Keratinocyte (primary cell): ENCODE data around the gene HNRNPA2B1. TPM values are rescaled to one million over a fixed set of nuclear protein-coding genes. Genes with fewer than 3 reads are reported as not detected.

Source experiments
- DNase-seq: peaks from one replicate; pipeline ENCODE4 v3.0.0-alpha.2; 2011; ENCODE audit warnings: low read depth, missing footprints, low spot score
- FAIRE-seq: peaks from 2 replicates; lab custom pipeline; 2011; peaks lifted over from hg19 to GRCh38; lab: Jason Lieb, UNC
- H2AFZ ChIP-seq: 2 replicates; pipeline ENCODE4 v1.6.0; 2012; ENCODE audit warnings: low read length, control low read depth, inconsistent platforms; ENCODE audit not compliant: control insufficient read depth
- H3K27ac ChIP-seq: 2 replicates; pipeline ENCODE4 v1.5.1; 2011; ENCODE audit warnings: low read length; ENCODE audit not compliant: control insufficient read depth, insufficient read depth
- H3K27me3 ChIP-seq: 3 replicates; pipeline ENCODE4 v1.6.0; 2011; ENCODE audit warnings: low read length; ENCODE audit not compliant: control insufficient read depth, insufficient read depth; ENCODE audit errors: extremely low read depth
- H3K36me3 ChIP-seq, 2 experiments: 2 replicates in 1 of 2; 3 replicates in 1 of 2; pipeline ENCODE4 v1.5.1; 2011; ENCODE audit warnings: low read length in 2 of 2, mild to moderate bottlenecking in 1 of 2; ENCODE audit not compliant: control insufficient read depth in 2 of 2, insufficient read depth in 2 of 2; ENCODE audit errors: extremely low read depth in 1 of 2
- H3K4me1 ChIP-seq: 3 replicates; pipeline ENCODE4 v1.5.1; 2011; ENCODE audit warnings: low read length; ENCODE audit not compliant: control insufficient read depth, insufficient read depth; ENCODE audit errors: extremely low read depth
- H3K4me2 ChIP-seq: 3 replicates; pipeline ENCODE4 v1.6.0; 2011; ENCODE audit warnings: low read depth, low read length; ENCODE audit not compliant: control insufficient read depth, insufficient read depth; ENCODE audit errors: extremely low read depth
- H3K4me3 ChIP-seq, 3 experiments: fragments of 200-600 bp in 1 of 3; sonication (generic) in 1 of 3; 2 replicates in 2 of 3; 3 replicates in 1 of 3; pipeline ENCODE4 v1.5.1; 2011 to 2016; ENCODE audit warnings: low read length in 3 of 3, mild to moderate bottlenecking in 3 of 3, control low read depth in 2 of 3, inconsistent platforms in 1 of 3, low read depth in 1 of 3, mixed read lengths in 1 of 3, mixed run types in 1 of 3, moderate library complexity in 1 of 3; ENCODE audit not compliant: control insufficient read depth in 2 of 3, insufficient read depth in 2 of 3; ENCODE audit errors: extremely low read depth in 1 of 3
- H3K79me2 ChIP-seq: 2 replicates; pipeline ENCODE4 v1.6.0; 2012; ENCODE audit warnings: low read length; ENCODE audit not compliant: control insufficient read depth, insufficient read depth
- H3K9ac ChIP-seq: 3 replicates; pipeline ENCODE4 v1.6.0; 2011; ENCODE audit warnings: low read length; ENCODE audit not compliant: control insufficient read depth, insufficient read depth; ENCODE audit errors: extremely low read depth
- H3K9me1 ChIP-seq: 3 replicates; pipeline ENCODE4 v1.6.0; 2011; ENCODE audit warnings: low read length; ENCODE audit not compliant: control insufficient read depth, insufficient read depth; ENCODE audit errors: extremely low read depth
- H3K9me3 ChIP-seq: 2 replicates; pipeline ENCODE4 v1.5.1; 2012; ENCODE audit warnings: low read depth, low read length; ENCODE audit not compliant: control insufficient read depth
- H4K20me1 ChIP-seq: 3 replicates; pipeline ENCODE4 v1.6.0; 2011; ENCODE audit warnings: low read length; ENCODE audit not compliant: control insufficient read depth, insufficient read depth; ENCODE audit errors: extremely low read depth
- EZH2 ChIP-seq: IDR thresholded peaks from one replicate; pipeline ENCODE4 v1.6.1; 2012; ENCODE audit warnings: inconsistent platforms, mild to moderate bottlenecking, low read length, moderate library complexity
- dilution Hi-C: fragments of 300-500 bp; cut with MboI; formaldehyde crosslinking; loops from one replicate; pipeline ENCODE4 v1.7.0; 2020; ENCODE audit warnings: low sequenced_read_pairs; ENCODE audit not compliant: extremely low pct_ligation_motif_present
- polyA minus RNA-seq, 3 experiments: library from RNA; depleted of rRNA, polyadenylated mRNA; stranded (reverse); fragments of >200 nt; gene quantifications; 1 replicate in 1 of 3; 2 replicates in 1 of 3; 3 replicates in 1 of 3; pipeline ENCODE4 v1.2.3, GENCODE V29; 2011
- polyA plus RNA-seq, 5 experiments: library from polyadenylated mRNA; depleted of rRNA in 3 of 5; stranded (reverse) in 3 of 5; stranded (forward) in 1 of 5; unstranded in 1 of 5; fragments of >200 nt; gene quantifications; 1 replicate in 1 of 5; 2 replicates in 3 of 5; 3 replicates in 1 of 5; pipeline versions ENCODE4 v1.2.1 to v1.2.3, GENCODE V29; 2011 to 2012; ENCODE audit warnings: missing spikeins in 2 of 5, low read depth in 1 of 5, low replicate concordance in 1 of 5
- TF ChIP-seq, protein P1 (sequence below), 3 experiments: IDR thresholded peaks in 1 of 3; conservative IDR thresholded peaks in 1 of 3; optimal IDR thresholded peaks in 1 of 3; 2 replicates in 2 of 3; 3 replicates in 1 of 3; pipeline versions ENCODE3 to v1.5.1; 2011; ENCODE audit warnings: low read length in 3 of 3, mild to moderate bottlenecking in 3 of 3, moderate library complexity in 2 of 3, control low read depth in 1 of 3, inconsistent platforms in 1 of 3; ENCODE audit not compliant: insufficient read depth in 2 of 3; ENCODE audit errors: extremely low read depth in 1 of 3

Gene HNRNPA2B1
- polyA plus RNA-seq (172 to 511 TPM (median 429 TPM) in 3 replicates), polyA minus RNA-seq (56.7 to 160 TPM (median 59.5 TPM) in 3 replicates)
- 389 TPM for polyA plus RNA-seq (2011; ENCODE audit: low read depth)
- polyA plus RNA-seq (2011; cell fraction: cytosol; rRNA removed) = 256 and 274 TPM in 2 replicates
- polyA plus RNA-seq (2011; cell fraction: nucleus; rRNA removed) = 322 and 570 TPM in 2 replicates
- 284 and 874 TPM in 2 replicates for polyA plus RNA-seq (2012; ENCODE audit: low replicate concordance)
- polyA minus RNA-seq (2011; cell fraction: cytosol; rRNA and poly(A)+ RNA removed) = 156 TPM
- polyA minus RNA-seq (2011; cell fraction: nucleus; rRNA and poly(A)+ RNA removed) = 65.2 and 118 TPM in 2 replicates

DNA sequence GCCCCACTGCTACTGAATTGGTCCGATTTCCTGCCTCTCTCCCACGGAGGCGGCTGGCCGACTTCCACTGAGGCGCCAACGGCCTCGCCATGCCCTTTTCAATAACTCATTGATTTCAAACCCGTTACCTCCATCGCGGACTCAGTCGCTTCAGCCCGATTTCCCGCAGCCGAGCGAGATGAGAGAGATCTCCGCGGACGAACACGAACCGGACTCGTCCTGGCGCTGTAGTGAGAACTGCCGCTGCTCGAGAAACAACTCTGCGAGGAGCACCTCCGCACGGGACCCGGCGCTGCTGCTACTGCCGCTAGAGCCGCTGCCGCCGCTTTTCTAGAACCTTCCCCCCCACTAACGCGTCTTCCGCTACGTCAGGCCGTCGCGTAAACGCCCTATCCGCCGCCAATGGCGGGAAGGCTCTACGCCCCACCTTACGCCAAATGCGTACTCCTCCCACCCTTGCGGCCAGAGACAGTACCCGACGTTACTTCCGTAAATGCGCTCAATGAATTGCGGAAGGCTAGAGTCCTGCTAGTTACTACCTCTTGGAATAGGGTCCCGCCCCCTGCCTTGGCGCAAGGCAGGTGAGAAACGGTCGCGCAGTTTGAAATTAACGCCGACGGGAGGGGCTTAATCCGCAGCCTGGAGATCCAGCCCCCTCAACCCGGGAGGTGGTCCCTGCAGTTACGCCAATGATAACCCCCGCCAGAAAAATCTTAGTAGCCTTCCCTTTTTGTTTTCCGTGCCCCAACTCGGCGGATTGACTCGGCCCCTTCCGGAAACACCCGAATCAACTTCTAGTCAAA is at the start of gene HNRNPA2B1:
Gene HNRNPA2B1 (minus strand): TSS at position 303 of the 803 bp plus-strand sequence. CDS start 169 bp downstream, at position 134.
- Histone ChIP-seq H2AFZ (peak within 1 kb of the TSS; percentile 75), H3K27me3 (no peaks in the 10 kb centered on the region), H3K79me2 (peaks cover 89% of the 10 kb centered on the region), H3K4me2 (peak within 1 kb of the TSS; percentile 81), H3K4me3 (peak within 1 kb of the TSS; percentile 94 to 100 (median 95)), H4K20me1 (peaks cover 37% of the 10 kb centered on the region), H3K9me1 (no peaks in the 10 kb centered on the region), H3K4me1 (peaks cover 24% of the 10 kb centered on the region), H3K27ac (peak within 1 kb of the TSS; percentile 99), H3K36me3 (peaks cover 12 to 33% of the 10 kb centered on the region in 2 experiments), H3K9me3 (no peaks in the 10 kb centered on the region), H3K9ac (peak within 1 kb of the TSS; percentile 100)
- dilution Hi-C loops = no loop called here
- DNase-seq (peak; percentile 89), FAIRE-seq (peak; percentile 88)
- TF ChIP-seq, protein P1, sequence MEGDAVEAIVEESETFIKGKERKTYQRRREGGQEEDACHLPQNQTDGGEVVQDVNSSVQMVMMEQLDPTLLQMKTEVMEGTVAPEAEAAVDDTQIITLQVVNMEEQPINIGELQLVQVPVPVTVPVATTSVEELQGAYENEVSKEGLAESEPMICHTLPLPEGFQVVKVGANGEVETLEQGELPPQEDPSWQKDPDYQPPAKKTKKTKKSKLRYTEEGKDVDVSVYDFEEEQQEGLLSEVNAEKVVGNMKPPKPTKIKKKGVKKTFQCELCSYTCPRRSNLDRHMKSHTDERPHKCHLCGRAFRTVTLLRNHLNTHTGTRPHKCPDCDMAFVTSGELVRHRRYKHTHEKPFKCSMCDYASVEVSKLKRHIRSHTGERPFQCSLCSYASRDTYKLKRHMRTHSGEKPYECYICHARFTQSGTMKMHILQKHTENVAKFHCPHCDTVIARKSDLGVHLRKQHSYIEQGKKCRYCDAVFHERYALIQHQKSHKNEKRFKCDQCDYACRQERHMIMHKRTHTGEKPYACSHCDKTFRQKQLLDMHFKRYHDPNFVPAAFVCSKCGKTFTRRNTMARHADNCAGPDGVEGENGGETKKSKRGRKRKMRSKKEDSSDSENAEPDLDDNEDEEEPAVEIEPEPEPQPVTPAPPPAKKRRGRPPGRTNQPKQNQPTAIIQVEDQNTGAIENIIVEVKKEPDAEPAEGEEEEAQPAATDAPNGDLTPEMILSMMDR (optimal IDR thresholded peaks at IDR 0.05 in 1 of 3, IDR thresholded peaks at IDR 0.05 in 1 of 3, conservative IDR thresholded peaks at IDR 0.05 in 1 of 3; ENCODE audit: extremely low read depth in 1 of 3, insufficient read depth in 2 of 3, low read length in 3 of 3) = no peak
- TF ChIP-seq EZH2 = no peak

DNA sequence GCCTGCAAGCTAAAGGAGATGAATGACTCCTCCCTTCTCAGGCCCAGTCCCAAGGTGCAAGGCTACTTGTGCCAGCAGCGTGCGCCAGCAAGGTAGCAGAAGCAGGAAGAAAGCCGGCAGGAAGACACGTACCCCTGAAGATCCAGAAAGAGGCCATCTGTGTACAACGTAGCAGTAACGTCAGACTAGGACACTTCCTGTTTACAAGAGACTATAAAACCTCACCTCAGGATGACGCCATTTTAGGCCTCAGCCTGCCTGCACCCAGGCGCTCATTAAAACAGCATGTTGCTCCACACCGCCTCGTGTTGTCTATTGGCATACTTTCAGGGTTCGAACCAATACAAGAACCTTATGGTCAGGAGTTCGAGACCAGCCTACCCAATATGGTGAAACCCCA is 49.7 kb upstream of the HNRNPA2B1 start:
- Histone ChIP-seq H2AFZ (no peak overlapping the region), H3K79me2 (no peaks in the 10 kb centered on the region), H3K36me3 (no peaks in the 10 kb centered on the region), H4K20me1 (no peaks in the 10 kb centered on the region), H3K9ac (no peak overlapping the region), H3K27ac (no peak overlapping the region), H3K4me3 (no peak overlapping the region), H3K9me1 (no peaks in the 10 kb centered on the region), H3K27me3 (no peaks in the 10 kb centered on the region), H3K4me2 (no peak overlapping the region), H3K4me1 (no peaks in the 10 kb centered on the region), H3K9me3 (no peaks in the 10 kb centered on the region)
- FAIRE-seq (no peak), DNase-seq (no peak)
- dilution Hi-C loops = no loop called here
- TF ChIP-seq EZH2 = no peak
- TF ChIP-seq, protein P1 (optimal IDR thresholded peaks at IDR 0.05 in 1 of 3, IDR thresholded peaks at IDR 0.05 in 1 of 3, conservative IDR thresholded peaks at IDR 0.05 in 1 of 3; ENCODE audit: extremely low read depth in 1 of 3, insufficient read depth in 2 of 3, low read length in 3 of 3) = no peak
